Suprapubic skin (tissue), 4 donors: ENCODE data around the gene SLC38A9. TPM values are rescaled to one million over a fixed set of nuclear protein-coding genes. Genes with fewer than 3 reads are reported as not detected.

Source experiments
- DNase-seq, 2 donors: peaks; one replicate each; pipeline ENCODE4 v3.0.0-alpha.2; 2019; ENCODE audit warnings: low spot score in 2 of 2
- H3K27ac ChIP-seq: fragments of 200-600 bp; sonication (generic); one replicate; pipeline ENCODE4 v1.5.1; 2019
- H3K27me3 ChIP-seq: fragments of 200-600 bp; sonication (generic); one replicate; pipeline ENCODE4 v1.5.1; 2019
- H3K36me3 ChIP-seq: fragments of 200-600 bp; sonication (generic); one replicate; pipeline ENCODE4 v1.5.1; 2019
- H3K4me1 ChIP-seq: fragments of 200-600 bp; sonication (generic); one replicate; pipeline ENCODE4 v1.5.1; 2019
- H3K4me3 ChIP-seq: fragments of 200-600 bp; sonication (generic); one replicate; pipeline ENCODE4 v1.5.1; 2019; ENCODE audit warnings: mild to moderate bottlenecking
- H3K9me3 ChIP-seq: fragments of 200-600 bp; sonication (generic); one replicate; pipeline ENCODE4 v1.5.1; 2019
- EP300 ChIP-seq: sonication (generic); formaldehyde crosslinking; IDR thresholded peaks from one replicate; pipeline ENCODE4 v1.6.1; 2017; ENCODE audit warnings: antibody characterized with exemption
- POLR2A ChIP-seq, 2 donors: fragments of 450-650 bp; IDR thresholded peaks; one replicate each; pipeline ENCODE4 v1.6.1; 2017; ENCODE audit warnings: antibody characterized with exemption in 2 of 2, mild to moderate bottlenecking in 2 of 2, moderate library complexity in 2 of 2
- POLR2AphosphoS5 ChIP-seq, 3 donors: sonication (generic); formaldehyde crosslinking; IDR thresholded peaks; one replicate each; pipeline ENCODE4 v1.6.1; 2017; ENCODE audit warnings: antibody characterized with exemption in 3 of 3
- WGBS: methylation state at CpG from one replicate; pipeline ENCODE4 v1.1.5; 2018; 5-methylcytosine and 5-hydroxymethylcytosine counted together
- total RNA-seq, 4 donors: library from RNA; depleted of rRNA; stranded (reverse); fragments of >200 nt; gene quantifications; one replicate each; pipeline ENCODE4 v1.1.0, GENCODE V29; 2016
- TF ChIP-seq, protein P1 (sequence below), 2 donors: fragments of 200-600 bp in 1 of 2; fragments of 450-650 bp in 1 of 2; sonication (generic) in 1 of 2; IDR thresholded peaks; one replicate each; pipeline ENCODE4 v1.5.1; 2016 to 2019; ENCODE audit warnings: antibody characterized with exemption in 2 of 2, mild to moderate bottlenecking in 1 of 2, moderate library complexity in 1 of 2

SLC38A9 gene
- total RNA-seq, 4 donors from 2014 or later = 13.9 to 52.6 (median 19.7) TPM

DNA sequence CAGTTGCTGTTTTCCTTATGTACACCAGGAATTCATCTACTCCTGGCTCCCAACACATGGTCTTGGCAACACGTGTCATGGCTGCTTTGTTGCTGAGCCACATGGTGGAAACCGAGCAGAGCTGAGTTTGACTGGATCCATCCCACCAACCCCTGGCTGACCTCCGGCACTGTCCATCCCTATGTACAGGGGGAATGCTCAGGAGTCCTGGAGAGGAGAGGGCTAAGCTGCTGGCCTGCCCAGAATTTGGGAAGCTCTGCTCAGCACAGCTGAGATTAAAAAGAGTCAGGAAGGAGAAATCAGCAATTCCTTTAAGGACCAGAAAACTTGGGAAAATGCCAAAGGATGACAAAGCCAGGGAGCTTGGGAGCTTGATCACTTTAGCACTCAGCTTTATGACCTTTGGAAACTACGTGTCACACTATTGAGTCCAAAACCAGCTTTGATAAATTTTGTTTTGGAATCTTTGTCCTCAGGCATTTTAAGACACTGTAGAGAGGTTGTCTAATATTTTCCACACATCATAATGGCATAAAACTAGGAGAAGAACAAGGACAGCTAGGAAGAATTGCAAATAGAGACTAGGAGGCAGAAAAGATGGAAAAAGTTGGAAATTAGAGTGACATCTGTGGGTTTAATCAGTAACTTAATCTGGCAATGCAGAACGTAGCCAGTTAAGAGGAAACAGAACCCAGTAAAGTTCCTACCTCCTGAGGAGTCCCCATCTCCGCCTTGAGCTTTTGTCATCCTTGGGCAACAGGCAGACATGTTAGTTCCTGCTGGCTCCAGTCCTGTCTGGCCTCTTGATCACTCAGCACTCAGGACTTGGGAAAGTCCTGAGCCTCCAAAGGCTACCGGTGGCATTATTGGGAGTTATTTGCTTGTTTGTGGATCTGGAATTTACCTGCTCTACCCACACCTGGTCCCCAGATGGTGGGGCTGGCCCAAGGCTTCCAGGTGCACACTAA is 114.8 kb downstream of the SLC38A9 start:
- peak in 1 of 2 donors; percentile 75 for DNase-seq
- Histone ChIP-seq H3K4me1 (peaks cover 47% of the 10 kb centered on the region), H3K9me3 (no peaks in the 10 kb centered on the region), H3K27ac (peak overlapping the region; percentile 94), H3K4me3 (no peak overlapping the region), H3K27me3 (no peaks in the 10 kb centered on the region), H3K36me3 (no peaks in the 10 kb centered on the region)
- 28% methylated on average over 6 of the region's 7 CpGs for WGBS
- TF ChIP-seq POLR2AphosphoS5 (IDR thresholded peaks at IDR 0.05) (no peak), POLR2A (IDR thresholded peaks at IDR 0.05) (no peak), EP300 (no peak)
- TF ChIP-seq, protein P1, sequence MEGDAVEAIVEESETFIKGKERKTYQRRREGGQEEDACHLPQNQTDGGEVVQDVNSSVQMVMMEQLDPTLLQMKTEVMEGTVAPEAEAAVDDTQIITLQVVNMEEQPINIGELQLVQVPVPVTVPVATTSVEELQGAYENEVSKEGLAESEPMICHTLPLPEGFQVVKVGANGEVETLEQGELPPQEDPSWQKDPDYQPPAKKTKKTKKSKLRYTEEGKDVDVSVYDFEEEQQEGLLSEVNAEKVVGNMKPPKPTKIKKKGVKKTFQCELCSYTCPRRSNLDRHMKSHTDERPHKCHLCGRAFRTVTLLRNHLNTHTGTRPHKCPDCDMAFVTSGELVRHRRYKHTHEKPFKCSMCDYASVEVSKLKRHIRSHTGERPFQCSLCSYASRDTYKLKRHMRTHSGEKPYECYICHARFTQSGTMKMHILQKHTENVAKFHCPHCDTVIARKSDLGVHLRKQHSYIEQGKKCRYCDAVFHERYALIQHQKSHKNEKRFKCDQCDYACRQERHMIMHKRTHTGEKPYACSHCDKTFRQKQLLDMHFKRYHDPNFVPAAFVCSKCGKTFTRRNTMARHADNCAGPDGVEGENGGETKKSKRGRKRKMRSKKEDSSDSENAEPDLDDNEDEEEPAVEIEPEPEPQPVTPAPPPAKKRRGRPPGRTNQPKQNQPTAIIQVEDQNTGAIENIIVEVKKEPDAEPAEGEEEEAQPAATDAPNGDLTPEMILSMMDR (IDR thresholded peaks at IDR 0.05) = no peak

DNA sequence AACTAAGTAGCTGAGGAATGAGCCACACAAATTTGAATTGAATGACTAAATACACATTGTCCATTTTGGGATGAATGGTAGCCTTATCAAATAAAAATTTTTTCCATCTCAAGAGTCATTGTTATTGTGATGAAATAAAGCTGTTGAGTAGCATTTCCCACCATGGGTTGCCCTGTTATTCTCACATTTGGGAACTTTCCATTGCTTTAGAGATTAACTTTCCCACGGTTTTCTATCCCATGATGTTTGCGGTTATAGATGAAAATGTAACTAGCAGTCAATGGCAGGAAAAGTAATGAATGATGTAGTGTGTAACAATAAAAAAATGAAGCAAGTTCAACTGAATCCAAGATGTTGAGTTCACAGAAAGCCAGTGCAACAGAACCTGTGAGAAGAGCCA is 117.5 kb downstream of the SLC38A9 start:
- no peak overlapping the region for H3K27ac ChIP-seq
- 80% methylated on average over 2 of the region's 2 CpGs for WGBS
- H3K4me1 ChIP-seq = peaks cover 22% of the 10 kb centered on the region
- no peaks in the 10 kb centered on the region for H3K27me3 ChIP-seq
- DNase-seq = no peak
- H3K4me3 ChIP-seq = no peak overlapping the region
- H3K36me3 ChIP-seq = no peaks in the 10 kb centered on the region
- no peaks in the 10 kb centered on the region for H3K9me3 ChIP-seq
- TF ChIP-seq POLR2A (IDR thresholded peaks at IDR 0.05) = no peak
- TF ChIP-seq POLR2AphosphoS5 (IDR thresholded peaks at IDR 0.05) = no peak
- TF ChIP-seq, protein P1 (IDR thresholded peaks at IDR 0.05) = no peak
- no peak for TF ChIP-seq EP300

DNA sequence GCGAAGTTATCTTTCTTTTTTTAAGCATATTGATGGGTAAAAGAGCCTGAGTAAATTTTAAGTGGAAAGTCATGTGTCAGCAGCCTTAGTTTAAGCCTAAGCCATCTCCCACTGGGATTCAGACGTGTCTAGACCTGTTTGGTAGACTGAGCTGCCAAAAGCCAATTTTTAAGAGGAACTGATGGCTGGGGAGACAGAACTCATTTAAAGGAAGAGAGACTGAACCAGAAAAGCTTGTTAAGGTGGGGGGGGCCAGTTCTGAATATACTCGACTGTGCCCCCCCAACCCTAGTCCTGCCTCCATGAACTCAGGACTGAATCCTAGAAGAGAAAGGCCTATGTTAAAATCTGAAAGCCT is 119.0 kb downstream of the SLC38A9 start:
- WGBS = 46% methylated on average over 3 of the region's 3 CpGs
- TF ChIP-seq, protein P1 (IDR thresholded peaks at IDR 0.05) = no peak
- no peak for TF ChIP-seq POLR2AphosphoS5 (IDR thresholded peaks at IDR 0.05)
- no peak for TF ChIP-seq POLR2A (IDR thresholded peaks at IDR 0.05)
- no peak for TF ChIP-seq EP300
- Histone ChIP-seq H3K27me3 (no peaks in the 10 kb centered on the region), H3K27ac (no peak overlapping the region), H3K36me3 (no peaks in the 10 kb centered on the region), H3K4me1 (peaks cover 15% of the 10 kb centered on the region), H3K4me3 (no peak overlapping the region), H3K9me3 (no peaks in the 10 kb centered on the region)
- no peak for DNase-seq

DNA sequence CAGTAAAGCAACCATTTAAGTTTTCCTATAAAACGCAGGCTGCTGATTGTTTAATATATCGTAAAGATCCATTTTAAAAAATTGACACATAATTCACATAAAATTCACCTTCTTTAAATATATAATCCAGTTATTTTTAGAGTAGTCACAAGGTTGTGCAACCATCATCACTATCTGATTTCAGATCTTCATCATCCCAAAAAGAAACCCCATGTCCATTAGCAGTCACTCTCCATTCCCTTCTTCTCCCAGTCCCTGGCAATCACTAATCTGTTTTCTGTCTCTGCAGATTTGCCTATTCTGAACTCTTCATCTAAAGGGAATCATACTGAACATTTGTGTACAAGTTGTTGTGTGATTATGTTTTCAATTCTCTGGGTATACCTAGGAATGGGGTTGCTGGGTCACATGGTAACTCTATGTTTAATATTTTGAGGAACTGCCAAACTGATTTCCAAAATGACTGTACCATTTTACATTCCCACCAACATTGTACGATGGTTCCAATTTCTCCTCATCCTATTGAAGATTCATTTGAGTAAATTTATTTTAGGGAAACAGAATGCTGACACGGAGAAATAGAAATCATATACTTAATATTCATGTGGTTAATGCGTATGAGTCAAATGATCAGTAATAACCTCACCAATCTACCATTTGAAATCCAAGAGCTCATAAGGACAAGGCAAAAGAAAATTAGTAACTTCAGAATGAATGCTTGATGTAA is 119.6 kb downstream of the SLC38A9 start:
- no peak for TF ChIP-seq POLR2AphosphoS5 (IDR thresholded peaks at IDR 0.05)
- H3K27ac ChIP-seq = no peak overlapping the region
- WGBS = 75% methylated on average over 5 of the region's 5 CpGs

DNA sequence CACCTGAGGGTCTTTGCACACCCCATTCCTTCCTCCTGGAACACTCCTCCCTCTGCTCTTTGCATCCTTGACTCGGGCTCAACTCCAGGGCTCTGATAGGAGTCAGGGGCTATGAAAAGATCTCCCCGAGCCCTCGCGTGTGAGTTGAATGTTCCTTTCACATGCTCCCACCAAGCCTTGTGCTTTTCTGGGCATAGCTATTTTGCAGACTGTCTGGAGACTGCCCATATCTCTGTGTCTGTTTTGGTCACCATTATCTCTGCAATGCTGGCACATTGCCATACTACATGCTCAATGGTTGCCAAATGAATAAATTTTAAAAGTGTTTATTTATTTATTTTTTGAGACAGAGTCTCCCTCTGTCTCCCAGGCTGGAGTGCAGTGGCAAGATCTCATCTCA is 120.4 kb downstream of the SLC38A9 start:
- TF ChIP-seq POLR2A (IDR thresholded peaks at IDR 0.05) (no peak), POLR2AphosphoS5 (IDR thresholded peaks at IDR 0.05) (no peak), EP300 (no peak)
- TF ChIP-seq, protein P1 (IDR thresholded peaks at IDR 0.05) = no peak

More for the DNA sequence above, 119.6 kb downstream of the SLC38A9 start:
- Histone ChIP-seq H3K36me3 (no peaks in the 10 kb centered on the region), H3K4me1 (peaks cover 10% of the 10 kb centered on the region), H3K4me3 (no peak overlapping the region), H3K27me3 (no peaks in the 10 kb centered on the region), H3K9me3 (no peaks in the 10 kb centered on the region)
- no peak for DNase-seq

More for the DNA sequence above, 120.4 kb downstream of the SLC38A9 start:
- no peak overlapping the region for H3K27ac ChIP-seq
- H3K4me3 ChIP-seq = no peak overlapping the region
- H3K4me1 ChIP-seq = peaks cover under 1% of the 10 kb centered on the region
- H3K36me3 ChIP-seq = no peaks in the 10 kb centered on the region
- DNase-seq = no peak
- H3K27me3 ChIP-seq = no peaks in the 10 kb centered on the region
- H3K9me3 ChIP-seq = no peaks in the 10 kb centered on the region
- WGBS = 86% methylated on average over 4 of the region's 4 CpGs
